ENCODE results near the gene IQSEC1. TPM values are rescaled to one million over a fixed set of nuclear protein-coding genes. Genes with fewer than 3 reads are reported as not detected.

Gene IQSEC1
- total RNA-seq, 1 experiment from 2014 or later, result 7.1 TPM

GRCh38 chr3:12898965-12899755, 174.1 kb downstream of the IQSEC1 start:
- in situ Hi-C loops (cut with HindIII; ENCODE audit: low pct_unique_long_range_greater_than_20kb, low sequenced_read_pairs), result loop anchor here (25.0 kb wide), 1 partner anchor 88 kb away; no protein-coding TSS in a partner anchor
- DNase-seq (ENCODE audit: low read depth, low spot score), result no peak

- no peak for DNase-seq (ENCODE audit: low read depth, low spot score)
- in situ Hi-C loops (cut with HindIII; ENCODE audit: low pct_unique_long_range_greater_than_20kb, low sequenced_read_pairs), result loop anchor here (25.0 kb wide), 1 partner anchor 89 kb away; no protein-coding TSS in a partner anchor
Measured at GRCh38 chr3:12898290-12898964, 174.8 kb downstream of the IQSEC1 start.

DNA sequence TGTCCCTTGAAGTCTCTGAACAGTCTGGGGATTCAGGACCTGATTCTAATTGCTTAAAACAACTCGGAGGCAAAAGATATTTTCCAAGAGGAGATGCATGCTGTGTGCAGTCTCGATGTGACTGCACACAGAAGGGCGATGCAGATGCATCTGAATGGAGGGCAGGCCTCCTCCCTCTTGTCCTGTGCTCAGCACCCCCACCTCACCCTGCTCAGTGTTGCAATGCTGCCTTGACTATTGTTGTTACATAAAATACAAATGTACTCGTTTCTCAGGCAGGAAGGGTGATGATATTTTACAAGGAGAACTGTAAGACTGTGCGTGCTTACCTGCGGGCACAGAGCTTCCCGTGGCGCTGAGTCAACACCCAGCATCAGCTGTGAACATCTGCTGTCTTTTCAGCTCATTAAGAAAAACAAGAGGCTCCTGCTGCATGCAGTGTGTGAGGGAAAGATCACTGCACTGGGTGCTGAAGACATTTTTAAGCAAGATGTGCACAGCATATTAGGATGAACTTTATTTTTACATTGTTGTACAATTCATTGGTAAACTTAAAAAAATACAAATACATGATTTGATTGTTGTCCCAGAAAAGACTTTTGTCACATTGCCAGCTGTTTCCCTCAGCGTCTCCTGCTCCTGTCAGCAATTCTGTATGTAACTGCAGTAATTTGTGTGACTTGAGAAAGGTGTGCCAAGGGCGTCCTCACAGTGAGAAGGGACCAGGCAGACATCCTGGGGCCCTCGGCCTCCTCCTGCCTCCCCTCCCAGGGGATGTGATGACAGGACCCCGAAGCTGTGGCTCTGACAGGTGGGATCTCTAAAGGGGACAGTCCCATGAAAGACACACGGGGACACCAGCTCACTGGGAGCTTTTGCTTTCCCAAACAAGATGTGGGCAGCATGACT, 175.6 kb downstream of the IQSEC1 start:
- in situ Hi-C loops (cut with HindIII; ENCODE audit: low pct_unique_long_range_greater_than_20kb, low sequenced_read_pairs), result loop anchor here (25.0 kb wide), 1 partner anchor 90 kb away; no protein-coding TSS in a partner anchor
- DNase-seq (ENCODE audit: low read depth, low spot score), result no peak

DNA sequence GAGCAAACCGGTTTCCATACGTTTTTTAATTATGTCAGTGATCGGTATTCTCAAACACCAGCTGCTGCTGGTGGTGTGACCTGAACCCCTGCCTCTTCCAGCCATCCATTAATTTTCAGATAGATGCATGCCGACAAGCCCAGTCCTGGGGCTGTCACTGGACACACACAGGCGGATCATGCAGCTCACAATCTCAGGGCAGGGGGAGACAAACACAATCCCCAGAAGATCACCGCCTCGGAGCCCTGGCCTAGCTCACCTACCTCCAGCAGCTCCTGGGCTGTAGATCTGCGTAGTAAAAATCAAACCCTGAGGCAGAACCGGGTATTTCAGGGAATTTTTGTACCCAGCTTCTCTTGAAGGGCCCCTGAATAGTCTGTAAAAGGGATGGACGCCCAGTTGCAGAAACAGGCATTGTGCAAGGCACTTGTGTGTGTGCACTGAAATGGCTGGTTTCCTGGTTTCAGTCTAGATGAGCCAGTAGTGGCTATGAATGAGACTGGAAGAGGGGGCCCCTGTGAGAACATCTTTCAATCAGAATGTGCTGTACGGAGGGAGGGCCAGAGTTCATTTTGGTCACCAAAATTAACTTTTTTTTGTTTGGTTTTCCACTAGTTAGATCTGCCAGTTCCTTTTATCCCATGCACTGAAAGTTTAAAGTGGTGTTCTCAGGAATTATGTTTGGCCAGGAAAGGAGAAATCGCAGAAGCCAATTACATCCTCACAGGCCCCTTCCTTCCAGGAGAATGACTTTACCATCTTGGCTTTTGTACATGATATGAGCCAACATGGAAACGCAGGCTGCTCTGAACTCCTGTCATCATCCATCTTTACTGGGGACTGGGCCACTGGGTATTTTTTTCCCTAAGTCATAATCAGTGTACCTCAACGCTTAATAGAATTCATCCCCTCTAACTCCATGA, 176.9 kb downstream of the IQSEC1 start:
- in situ Hi-C loops (cut with HindIII; ENCODE audit: low pct_unique_long_range_greater_than_20kb, low sequenced_read_pairs), result loop anchor here (25.0 kb wide), 1 partner anchor 91 kb away; no protein-coding TSS in a partner anchor

GRCh38 chr3:12895391-12896062, 177.7 kb downstream of the IQSEC1 start:
- no peak for DNase-seq (ENCODE audit: low read depth, low spot score)
- in situ Hi-C loops (cut with HindIII; ENCODE audit: low pct_unique_long_range_greater_than_20kb, low sequenced_read_pairs), result loop anchor here (25.0 kb wide), 1 partner anchor 92 kb away; no protein-coding TSS in a partner anchor

More for the DNA sequence above, 176.9 kb downstream of the IQSEC1 start:
- no peak for DNase-seq (ENCODE audit: low read depth, low spot score)

- DNase-seq (ENCODE audit: low read depth, low spot score), result peak; percentile 24
- in situ Hi-C loops (cut with HindIII; ENCODE audit: low pct_unique_long_range_greater_than_20kb, low sequenced_read_pairs), result loop anchor here (25.0 kb wide), 1 partner anchor 93 kb away; no protein-coding TSS in a partner anchor
Measured at GRCh38 chr3:12894629-12895028, 178.6 kb downstream of the IQSEC1 start.

DNA sequence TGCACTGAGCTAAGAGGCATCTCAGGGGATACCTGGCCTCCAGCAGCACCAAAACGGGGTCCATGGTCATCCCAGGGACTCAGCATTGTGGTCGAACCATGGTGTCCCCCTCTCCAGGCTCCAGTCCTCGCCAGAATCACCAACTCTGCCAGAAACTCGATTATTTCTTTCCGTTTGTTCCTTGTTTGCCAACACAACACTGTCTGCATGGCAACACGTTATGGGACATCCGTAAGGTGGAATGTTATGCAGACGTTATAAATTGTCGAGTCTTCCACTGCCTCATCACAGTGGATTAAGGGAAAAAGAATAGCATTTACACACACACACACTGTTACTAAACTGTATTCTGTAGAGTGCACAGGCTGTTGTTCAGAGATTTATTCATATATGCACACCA, 179.4 kb downstream of the IQSEC1 start:
- in situ Hi-C loops (cut with HindIII; ENCODE audit: low pct_unique_long_range_greater_than_20kb, low sequenced_read_pairs), result loop anchor here (25.0 kb wide), 1 partner anchor 93 kb away; no protein-coding TSS in a partner anchor

GRCh38 chr3:12893247-12893646, 180.0 kb downstream of the IQSEC1 start:
- no peak for DNase-seq (ENCODE audit: low read depth, low spot score)
- in situ Hi-C loops (cut with HindIII; ENCODE audit: low pct_unique_long_range_greater_than_20kb, low sequenced_read_pairs), result loop anchor here (25.0 kb wide), 1 partner anchor 94 kb away; no protein-coding TSS in a partner anchor

More for the DNA sequence above, 179.4 kb downstream of the IQSEC1 start:
- DNase-seq (ENCODE audit: low read depth, low spot score), result no peak

GRCh38 chr3:12892840-12893189, 180.4 kb downstream of the IQSEC1 start:
- in situ Hi-C loops (cut with HindIII; ENCODE audit: low pct_unique_long_range_greater_than_20kb, low sequenced_read_pairs), result loop anchor here (25.0 kb wide), 1 partner anchor 94 kb away; no protein-coding TSS in a partner anchor
- DNase-seq (ENCODE audit: low read depth, low spot score), result no peak

GRCh38 chr3:12891985-12892839, 181.0 kb downstream of the IQSEC1 start:
- peak; percentile 76 for DNase-seq (ENCODE audit: low read depth, low spot score)
- in situ Hi-C loops (cut with HindIII; ENCODE audit: low pct_unique_long_range_greater_than_20kb, low sequenced_read_pairs), result loop anchor here (25.0 kb wide), 1 partner anchor 95 kb away; no protein-coding TSS in a partner anchor

DNA sequence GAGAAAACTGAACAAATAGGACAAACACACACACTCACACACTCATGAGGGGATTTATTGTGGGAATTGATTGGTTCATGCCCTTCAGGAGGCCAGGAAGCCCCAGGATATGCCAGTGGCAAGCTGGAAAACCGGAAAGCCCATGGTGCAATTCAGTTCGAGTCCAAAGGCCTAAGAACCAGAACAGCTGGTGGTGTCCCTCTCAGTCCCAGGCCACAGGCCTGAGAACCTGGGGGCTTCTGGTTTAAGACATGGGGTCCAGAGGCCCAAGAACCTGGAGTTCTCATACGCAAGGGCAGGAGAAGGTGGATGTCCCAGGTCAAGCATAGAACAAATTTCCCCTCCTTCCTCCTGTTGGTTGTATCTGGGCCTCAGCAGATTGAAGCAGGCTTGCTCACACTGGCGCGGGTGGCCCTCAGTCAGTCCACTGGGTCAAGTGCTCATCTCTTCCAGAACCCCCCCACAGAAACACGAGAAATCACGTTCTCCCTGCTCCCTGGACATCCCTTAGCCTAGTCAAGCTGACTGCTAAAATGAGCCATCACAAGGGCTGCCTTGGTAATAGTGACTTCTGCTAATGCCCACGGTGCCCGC, 181.7 kb downstream of the IQSEC1 start:
- in situ Hi-C loops (cut with HindIII; ENCODE audit: low pct_unique_long_range_greater_than_20kb, low sequenced_read_pairs), result loop anchor here (25.0 kb wide), 1 partner anchor 96 kb away; no protein-coding TSS in a partner anchor
- no peak for DNase-seq (ENCODE audit: low read depth, low spot score)

DNA sequence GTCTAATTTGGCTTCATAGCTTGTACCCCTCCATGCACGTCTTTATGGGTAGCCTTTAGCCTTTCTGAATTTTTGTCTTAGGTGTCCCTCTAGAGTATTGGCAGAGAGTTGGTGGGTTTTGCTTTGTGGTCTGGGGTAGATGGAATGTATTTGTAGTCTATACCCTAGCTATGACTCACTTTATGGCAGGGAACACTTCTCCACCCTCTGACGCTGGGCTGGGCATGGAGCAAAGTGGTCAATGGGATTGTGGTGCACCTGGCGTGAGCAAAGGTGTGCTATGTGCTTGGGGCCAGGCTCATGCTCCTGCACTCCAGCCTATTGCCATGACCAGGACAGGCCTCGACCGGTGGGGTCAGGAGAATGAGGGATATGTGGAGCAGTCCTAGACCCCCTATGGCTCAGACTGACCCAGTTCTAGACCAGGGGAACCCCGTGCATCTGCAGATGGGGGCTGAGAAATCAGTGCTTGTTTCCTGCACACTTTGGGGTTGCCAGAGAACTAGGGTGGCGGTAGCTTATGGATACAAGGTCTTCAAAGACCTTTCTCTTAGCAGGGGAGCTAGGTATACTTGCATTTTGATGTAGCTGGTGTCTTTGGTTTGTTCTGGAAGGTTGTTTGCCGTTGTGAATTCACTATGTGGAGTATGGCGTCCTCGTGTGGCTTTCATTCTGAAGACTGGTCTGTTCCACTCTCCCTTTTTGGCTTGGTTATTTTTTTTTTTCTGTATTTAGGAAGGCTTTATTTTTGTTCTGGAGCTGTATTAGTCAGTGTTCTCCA, 182.4 kb downstream of the IQSEC1 start:
- in situ Hi-C loops (cut with HindIII; ENCODE audit: low pct_unique_long_range_greater_than_20kb, low sequenced_read_pairs), result loop anchor here (25.0 kb wide), 1 partner anchor 97 kb away; no protein-coding TSS in a partner anchor
- DNase-seq (ENCODE audit: low read depth, low spot score), result no peak

- no peak for DNase-seq (ENCODE audit: low read depth, low spot score)
- in situ Hi-C loops (cut with HindIII; ENCODE audit: low pct_unique_long_range_greater_than_20kb, low sequenced_read_pairs), result loop anchor here (25.0 kb wide), 1 partner anchor 101 kb away; no protein-coding TSS in a partner anchor
Measured at GRCh38 chr3:12886736-12887135, 186.5 kb downstream of the IQSEC1 start.

All from SK-MEL-5 (cell line).